Stomach (tissue), 9 donors: Measurements from ENCODE around the gene RSL1D1. TPM values are rescaled to one million over a fixed set of nuclear protein-coding genes. Genes with fewer than 3 reads are reported as not detected.

Experiments
- DNase-seq, 2 donors: peaks; one replicate each; pipeline versions ENCODE4 v3.0.0 to v3.0.0-alpha.2; 2013 to 2019
- H3K27ac ChIP-seq, 5 donors: fragments of 200-600 bp in 4 of 5; sonication (generic) in 4 of 5; one replicate each; pipeline ENCODE4 v1.5.1; 2013 to 2019; ENCODE audit warnings: mild to moderate bottlenecking in 1 of 5, moderate library complexity in 1 of 5
- H3K27me3 ChIP-seq, 3 donors: fragments of 200-600 bp; sonication (generic); one replicate each; pipeline ENCODE4 v1.5.1; 2017 to 2019; ENCODE audit warnings: mixed run types in 1 of 3
- H3K36me3 ChIP-seq, 4 donors: fragments of 200-600 bp; sonication (generic); 1 replicate in 3 of 4; 2 replicates in 1 of 4; pipeline ENCODE4 v1.5.1; 2016 to 2019
- H3K4me1 ChIP-seq, 4 donors: fragments of 200-600 bp; sonication (generic); one replicate each; pipeline ENCODE4 v1.5.1; 2016 to 2019
- H3K4me3 ChIP-seq, 4 donors: fragments of 200-600 bp; sonication (generic) in 3 of 4; one replicate each; pipeline ENCODE4 v1.5.1; 2016 to 2019; ENCODE audit warnings: mild to moderate bottlenecking in 1 of 4
- H3K9me3 ChIP-seq, 4 donors: fragments of 200-600 bp; sonication (generic); one replicate each; pipeline ENCODE4 v1.5.1; 2016 to 2019
- EP300 ChIP-seq: sonication (generic); formaldehyde crosslinking; IDR thresholded peaks from one replicate; pipeline ENCODE4 v1.6.1; 2017; ENCODE audit warnings: antibody characterized with exemption
- POLR2A ChIP-seq, 4 donors: fragments of 450-650 bp; IDR thresholded peaks; one replicate each; pipeline ENCODE4 v1.6.1; 2016; ENCODE audit warnings: antibody characterized with exemption in 4 of 4, control low read depth in 2 of 4, mild to moderate bottlenecking in 1 of 4, moderate library complexity in 1 of 4
- POLR2AphosphoS5 ChIP-seq, 3 donors: sonication (generic); formaldehyde crosslinking; IDR thresholded peaks; one replicate each; pipeline ENCODE4 v1.6.1; 2016; ENCODE audit warnings: antibody characterized with exemption in 3 of 3
- WGBS, 5 donors: extraction: QIAGEN DNeasy Blood & Tissue Kit in 3 of 5; methylation state at CpG; one replicate each; pipeline versions ENCODE4 v1.1.5 to v1.1.7; 2013 to 2018; 5-methylcytosine and 5-hydroxymethylcytosine counted together
- intact Hi-C: fragments of 100-400 bp; cut with DNase I; formaldehyde crosslinking; loops from one replicate; pipeline ENCODE4 v1.15.1; 2023; ENCODE audit warnings: low total_unique reads
- polyA plus RNA-seq, 3 donors: library from polyadenylated mRNA; stranded (reverse); fragments of 200-250 nt; gene quantifications; one replicate each; pipeline ENCODE4 v1.2.3, GENCODE V29; 2013
- total RNA-seq, 5 donors: library from RNA; depleted of rRNA; stranded (reverse); fragments of >200 nt; gene quantifications; one replicate each; pipeline versions ENCODE4 v1.1.0 to v1.2.3, GENCODE V29; 2014 to 2016
- TF ChIP-seq, protein P1 (sequence below), 7 experiments: fragments of 450-650 bp in 4 of 7; fragments of 200-600 bp in 3 of 7; sonication (generic) in 3 of 7; IDR thresholded peaks; one replicate each; pipeline ENCODE4 v1.5.1; 2016 to 2019; ENCODE audit warnings: antibody characterized with exemption in 7 of 7, control low read depth in 2 of 7, mild to moderate bottlenecking in 1 of 7
- donor health status: healthy with polysubstance abuse.
- donor health status: Bipolar disorder and iron deficiency.
- donor health status: healthy.

RSL1D1 gene
- total and polyA plus RNA-seq, 8 donors, result 21.1 to 255 (median 86.5) TPM

DNA sequence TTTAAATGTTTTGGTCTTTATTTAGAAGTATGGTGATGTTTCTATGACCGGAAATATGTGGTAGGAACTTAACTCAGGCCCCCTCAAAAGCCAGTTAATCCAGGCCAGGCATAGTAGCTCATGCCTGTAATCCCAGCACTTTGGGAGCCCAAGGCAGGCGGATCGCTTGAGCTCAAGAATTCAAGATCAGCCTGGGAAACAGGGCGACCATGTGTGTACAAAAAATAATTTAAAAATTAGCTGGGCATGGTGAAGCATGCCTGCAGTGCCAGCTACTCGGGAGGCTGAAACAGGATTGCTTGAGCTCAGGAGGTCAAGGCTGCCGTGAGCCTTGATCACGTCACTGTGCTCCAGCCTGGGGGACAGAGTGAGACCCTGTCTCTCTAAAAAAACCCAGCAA is 10.3 kb downstream of the RSL1D1 start:
- no peak for DNase-seq
- intact Hi-C loops, result no loop called here
- Histone ChIP-seq H3K4me3 (no peak overlapping the region), H3K9me3 (no peaks in the 10 kb centered on the region), H3K27ac (no peak overlapping the region), H3K4me1 (no peaks in the 10 kb centered on the region), H3K27me3 (no peaks in the 10 kb centered on the region), H3K36me3 (peaks cover 81 to 100% (median 99%) of the 10 kb centered on the region in 4 donors)
- no peak for TF ChIP-seq POLR2AphosphoS5 (IDR thresholded peaks at IDR 0.05)
- TF ChIP-seq EP300, result no peak
- no peak for TF ChIP-seq POLR2A (IDR thresholded peaks at IDR 0.05)
- TF ChIP-seq, protein P1, sequence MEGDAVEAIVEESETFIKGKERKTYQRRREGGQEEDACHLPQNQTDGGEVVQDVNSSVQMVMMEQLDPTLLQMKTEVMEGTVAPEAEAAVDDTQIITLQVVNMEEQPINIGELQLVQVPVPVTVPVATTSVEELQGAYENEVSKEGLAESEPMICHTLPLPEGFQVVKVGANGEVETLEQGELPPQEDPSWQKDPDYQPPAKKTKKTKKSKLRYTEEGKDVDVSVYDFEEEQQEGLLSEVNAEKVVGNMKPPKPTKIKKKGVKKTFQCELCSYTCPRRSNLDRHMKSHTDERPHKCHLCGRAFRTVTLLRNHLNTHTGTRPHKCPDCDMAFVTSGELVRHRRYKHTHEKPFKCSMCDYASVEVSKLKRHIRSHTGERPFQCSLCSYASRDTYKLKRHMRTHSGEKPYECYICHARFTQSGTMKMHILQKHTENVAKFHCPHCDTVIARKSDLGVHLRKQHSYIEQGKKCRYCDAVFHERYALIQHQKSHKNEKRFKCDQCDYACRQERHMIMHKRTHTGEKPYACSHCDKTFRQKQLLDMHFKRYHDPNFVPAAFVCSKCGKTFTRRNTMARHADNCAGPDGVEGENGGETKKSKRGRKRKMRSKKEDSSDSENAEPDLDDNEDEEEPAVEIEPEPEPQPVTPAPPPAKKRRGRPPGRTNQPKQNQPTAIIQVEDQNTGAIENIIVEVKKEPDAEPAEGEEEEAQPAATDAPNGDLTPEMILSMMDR (IDR thresholded peaks at IDR 0.05), result no peak
- 93 to 98% (median 96%) methylated on average over 7 of the region's 7 CpGs for WGBS, 5 donors

- Histone ChIP-seq H3K9me3 (no peaks in the 10 kb centered on the region), H3K27me3 (no peaks in the 10 kb centered on the region), H3K4me1 (no peaks in the 10 kb centered on the region), H3K27ac (no peak overlapping the region), H3K36me3 (peaks cover 49 to 64% (median 61%) of the 10 kb centered on the region in 4 donors), H3K4me3 (no peak overlapping the region)
- WGBS, 5 donors, result 78 to 90% (median 88%) methylated on average over 7 of the region's 7 CpGs
- intact Hi-C loops, result no loop called here
- no peak for DNase-seq
- TF ChIP-seq POLR2AphosphoS5 (IDR thresholded peaks at IDR 0.05) (no peak), POLR2A (IDR thresholded peaks at IDR 0.05) (no peak), EP300 (no peak)
- TF ChIP-seq, protein P1 (IDR thresholded peaks at IDR 0.05), result no peak
Measured at GRCh38 chr16:11836650-11837244, 14.6 kb downstream of the RSL1D1 start.

DNA sequence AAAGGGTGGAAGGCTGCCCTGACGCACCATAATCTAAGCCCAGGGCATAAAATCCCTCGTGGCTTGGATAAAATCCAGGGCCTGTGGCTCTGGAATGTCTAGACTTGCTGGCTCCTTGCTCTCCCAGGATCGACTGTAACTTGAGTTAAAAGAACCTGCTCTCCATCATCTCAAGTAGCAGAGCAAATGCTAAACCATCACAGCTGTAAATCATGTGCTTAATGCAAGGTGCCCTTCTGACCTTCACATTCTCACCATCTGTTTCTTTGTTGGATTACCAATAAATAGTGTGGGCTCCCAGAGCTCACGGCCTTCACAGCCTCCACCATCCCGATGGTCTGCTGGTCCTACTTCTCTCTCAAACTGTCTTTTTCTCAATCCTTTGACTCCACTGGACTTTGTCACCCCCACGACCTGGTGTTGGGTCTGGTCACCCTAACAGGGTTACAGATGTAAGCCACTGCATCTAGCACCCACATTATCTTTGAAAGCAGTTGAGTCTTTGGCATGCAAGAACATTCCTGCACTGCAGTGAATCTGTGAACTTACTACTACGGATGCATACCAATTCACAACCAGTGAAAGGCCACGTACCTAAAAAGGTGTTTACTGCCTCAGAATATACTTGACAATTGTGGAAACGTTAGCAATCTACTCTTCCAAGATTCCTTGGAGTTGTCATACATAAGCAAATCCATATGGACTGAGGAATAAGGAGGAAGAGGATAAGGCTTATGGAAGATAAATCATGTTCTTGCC is 15.3 kb downstream of the RSL1D1 start:
- WGBS, 5 donors, result 44 to 67% (median 61%) methylated on average over 8 to 9 of the region's 9 CpGs

DNA sequence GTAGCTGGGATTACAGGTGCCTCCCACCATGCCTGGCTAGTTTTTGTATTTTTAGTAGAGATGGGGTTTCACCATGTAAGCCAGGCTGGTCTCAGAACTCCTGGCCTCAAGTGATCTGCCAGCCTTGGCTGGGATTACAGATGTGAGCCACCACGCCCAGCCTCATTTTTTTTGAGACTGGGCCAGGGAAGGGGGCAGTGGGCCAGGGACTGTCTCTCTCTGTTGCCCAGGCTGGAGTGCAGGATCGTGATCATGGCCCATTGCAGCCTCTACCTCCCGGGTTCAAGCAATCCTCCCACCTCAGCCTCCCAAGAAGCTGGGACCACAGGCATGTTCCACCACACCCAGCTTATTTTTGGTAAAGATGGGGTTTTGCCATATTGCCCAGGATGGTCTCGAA is 16.0 kb downstream of the RSL1D1 start:
- no peak for DNase-seq
- Histone ChIP-seq H3K4me1 (no peaks in the 10 kb centered on the region), H3K4me3 (no peak overlapping the region), H3K27ac (no peak overlapping the region), H3K9me3 (no peaks in the 10 kb centered on the region), H3K36me3 (peaks cover 34 to 50% (median 46%) of the 10 kb centered on the region in 4 donors), H3K27me3 (no peaks in the 10 kb centered on the region)
- intact Hi-C loops, result no loop called here
- TF ChIP-seq EP300 (no peak), POLR2A (IDR thresholded peaks at IDR 0.05) (no peak), POLR2AphosphoS5 (IDR thresholded peaks at IDR 0.05) (no peak)
- TF ChIP-seq, protein P1 (IDR thresholded peaks at IDR 0.05), result no peak
- WGBS, 5 donors, result 76 to 97% (median 89%) methylated on average over 4 of the region's 4 CpGs

More for the DNA sequence above, 15.3 kb downstream of the RSL1D1 start:
- no peak for TF ChIP-seq POLR2A (IDR thresholded peaks at IDR 0.05)
- no peak for TF ChIP-seq EP300
- no peak for TF ChIP-seq POLR2AphosphoS5 (IDR thresholded peaks at IDR 0.05)
- TF ChIP-seq, protein P1 (IDR thresholded peaks at IDR 0.05), result no peak
- Histone ChIP-seq H3K36me3 (peaks cover 42 to 58% (median 54%) of the 10 kb centered on the region in 4 donors), H3K27me3 (no peaks in the 10 kb centered on the region), H3K9me3 (no peaks in the 10 kb centered on the region), H3K4me3 (no peak overlapping the region), H3K4me1 (no peaks in the 10 kb centered on the region), H3K27ac (no peak overlapping the region)
- no peak for DNase-seq
- intact Hi-C loops, result no loop called here
